B cell (primary cell): ENCODE data around the gene KCNC1. TPM values are rescaled to one million over a fixed set of nuclear protein-coding genes. Genes with fewer than 3 reads are reported as not detected.

Experiments
- ATAC-seq: fragments of 200-7000 bp; cut with Tn5 transposase; one replicate; pipeline ENCODE4 v1.10.0; 2021; ENCODE audit warnings: low read depth, mild to moderate bottlenecking, moderate number of reproducible peaks, moderate library complexity
- CTCF ChIA-PET: fragments of 350-600 bp; sonication (Branson Sonifier 250); formaldehyde crosslinking; loops from one replicate; lab custom pipeline; 2021; ENCODE audit warnings: antibody characterized with exemption, inconsistent platforms; lab: Charles Lee
- POLR2A ChIA-PET: fragments of 350-600 bp; sonication (Branson Sonifier 250); formaldehyde crosslinking; loops from one replicate; lab custom pipeline; 2021; ENCODE audit warnings: antibody characterized with exemption; lab: Charles Lee
- DNase-seq: peaks from one replicate; pipeline ENCODE4 v3.0.0; 2013
- H2AFZ ChIP-seq: 2 replicates; pipeline ENCODE4 v1.6.1; 2012; ENCODE audit warnings: mild to moderate bottlenecking, low read depth, low read length; ENCODE audit not compliant: insufficient read depth, poor library complexity, severe bottlenecking
- H3K27ac ChIP-seq, 2 donors: 1 replicate in 1 of 2; 2 replicates in 1 of 2; pipeline ENCODE4 v1.5.1; 2012 to 2013; ENCODE audit warnings: low read length in 2 of 2, mild to moderate bottlenecking in 2 of 2, moderate library complexity in 1 of 2
- H3K27me3 ChIP-seq, 4 experiments: fragments of 200-600 bp in 1 of 4; sonication (generic) in 1 of 4; replicated peaks in 1 of 4; 1 replicate in 2 of 4; 2 replicates in 2 of 4; pipeline versions ENCODE4 v1.6.1 to v1.7.0; 2013 to 2016; ENCODE audit warnings: low read length in 3 of 4, mild to moderate bottlenecking in 2 of 4, mixed read lengths in 1 of 4, moderate library complexity in 1 of 4; ENCODE audit not compliant: insufficient read depth in 4 of 4, control insufficient read depth in 3 of 4; ENCODE audit errors: control extremely low read depth in 1 of 4
- H3K36me3 ChIP-seq, 2 experiments: replicated peaks in 1 of 2; 1 replicate in 1 of 2; 2 replicates in 1 of 2; pipeline versions ENCODE4 v1.6.1 to v1.7.1; 2013; ENCODE audit warnings: low read length in 1 of 2; ENCODE audit not compliant: insufficient read depth in 2 of 2, control insufficient read depth in 1 of 2; ENCODE audit errors: control extremely low read depth in 1 of 2, extremely low read depth in 1 of 2
- H3K4me1 ChIP-seq, 2 donors: fragments of 200-600 bp in 1 of 2; sonication (generic) in 1 of 2; 1 replicate in 1 of 2; 2 replicates in 1 of 2; pipeline versions ENCODE4 v1.5.1 to v1.6.1; 2013 to 2017; ENCODE audit warnings: low read length in 2 of 2; ENCODE audit not compliant: control insufficient read depth in 2 of 2, insufficient read depth in 2 of 2
- H3K4me2 ChIP-seq: replicated peaks from 2 replicates; pipeline ENCODE3; 2012; ENCODE audit warnings: mild to moderate bottlenecking, low read depth, low read length; ENCODE audit not compliant: poor library complexity, severe bottlenecking
- H3K4me3 ChIP-seq, 5 experiments: fragments of 200-600 bp in 1 of 5; sonication (generic) in 1 of 5; 1 replicate in 3 of 5; 2 replicates in 2 of 5; pipeline versions ENCODE4 v1.5.1 to v1.7.0; 2011 to 2016; ENCODE audit warnings: low read length in 4 of 5, mild to moderate bottlenecking in 4 of 5, low read depth in 2 of 5, control low read depth in 1 of 5, moderate library complexity in 1 of 5; ENCODE audit not compliant: insufficient read depth in 1 of 5; ENCODE audit errors: control extremely low read depth in 1 of 5, extremely low read depth in 1 of 5
- H3K79me2 ChIP-seq: fragments of 200-600 bp; sonication (generic); one replicate; pipeline ENCODE4 v1.6.0; 2016; ENCODE audit warnings: low read length; ENCODE audit not compliant: control insufficient read depth, insufficient read depth
- H3K9ac ChIP-seq: fragments of 200-600 bp; sonication (generic); 2 replicates; pipeline ENCODE4 v1.6.1; 2017; ENCODE audit warnings: mild to moderate bottlenecking, low read length, moderate library complexity
- H3K9me3 ChIP-seq, 3 donors: one replicate each; pipeline versions ENCODE4 v1.6.1 to v1.7.1; 2013; ENCODE audit warnings: low read length in 2 of 3; ENCODE audit not compliant: control insufficient read depth in 2 of 3, insufficient read depth in 1 of 3; ENCODE audit errors: control extremely low read depth in 1 of 3
- H4K20me1 ChIP-seq: 2 replicates; pipeline ENCODE4 v1.6.0; 2012; ENCODE audit warnings: mild to moderate bottlenecking, low read length; ENCODE audit not compliant: insufficient read depth, control insufficient read depth, poor library complexity, severe bottlenecking
- H3K27ac Mint-ChIP-seq: one replicate; pipeline ENCODE4 v1.8.0; 2021; ENCODE audit warnings: mixed read lengths
- H3K27me3 Mint-ChIP-seq: one replicate; pipeline ENCODE4 v1.8.0; 2021; ENCODE audit warnings: mixed read lengths
- H3K4me1 Mint-ChIP-seq: one replicate; pipeline ENCODE4 v1.8.0; 2021; ENCODE audit warnings: mixed read lengths
- H3K4me3 Mint-ChIP-seq: one replicate; pipeline ENCODE4 v1.8.0; 2021; ENCODE audit warnings: mixed read lengths
- H3K9me3 Mint-ChIP-seq: one replicate; pipeline ENCODE4 v1.8.0; 2022; ENCODE audit warnings: mixed read lengths; ENCODE audit not compliant: insufficient read depth
- CTCF ChIP-seq: fragments of 200-600 bp; IDR thresholded peaks from one replicate; pipeline ENCODE4 v1.8.0; 2022; ENCODE audit warnings: antibody characterized with exemption, mild to moderate bottlenecking
- EZH2 ChIP-seq: IDR thresholded peaks from 2 replicates; pipeline ENCODE4 v1.6.1; 2012; ENCODE audit warnings: borderline replicate concordance, low read depth, mild to moderate bottlenecking, moderate library complexity, low read length; ENCODE audit not compliant: insufficient read depth, poor library complexity, severe bottlenecking
- WGBS: methylation state at CpG from one replicate; pipeline ENCODE4 v1.1.5; 2013; ENCODE audit warnings: missing lambda C conversion rate; ENCODE audit not compliant: insufficient coverage; 5-methylcytosine and 5-hydroxymethylcytosine counted together
- intact Hi-C: fragments of 100-400 bp; cut with micrococcal nuclease; formaldehyde crosslinking; loops from one replicate; pipeline ENCODE4 v1.10.0; 2022
- polyA plus RNA-seq: library from polyadenylated mRNA; depleted of rRNA; stranded (reverse); fragments of >200 nt; gene quantifications from 2 replicates; pipeline ENCODE4 v1.2.3, GENCODE V29; 2012
- total RNA-seq, 2 donors: library from RNA; stranded (reverse); fragments of 120-200 nt in 1 of 2; gene quantifications; 1 replicate in 1 of 2; 2 replicates in 1 of 2; pipeline versions ENCODE4 v1.2.3 to v1.2.4, GENCODE V29; 2013 to 2022

The KCNC1 gene
- total and polyA plus RNA-seq, 2 donors (not counting 1 experiment from before 2014, with no cell fraction given), result not detected

- Histone ChIP-seq H3K36me3 (no peaks in the 10 kb centered on the region), H3K9ac (no peak overlapping the region), H3K4me2 (no peak overlapping the region), H3K27ac (no peak overlapping the region), H2AFZ (no peak overlapping the region), H4K20me1 (no peaks in the 10 kb centered on the region), H3K27me3 (no peaks in the 10 kb centered on the region), H3K4me3 (no peak overlapping the region), H3K9me3 (no peaks in the 10 kb centered on the region), H3K79me2 (no peaks in the 10 kb centered on the region), H3K4me1 (no peaks in the 10 kb centered on the region)
- Mint-ChIP-seq H3K4me1 (no peaks in the 10 kb centered on the region), H3K9me3 (no peaks in the 10 kb centered on the region), H3K27me3 (no peaks in the 10 kb centered on the region), H3K27ac (no peak overlapping the region), H3K4me3 (no peak overlapping the region)
- intact Hi-C loops, result no loop called here
- CTCF ChIA-PET, result no interaction called here
- TF ChIP-seq EZH2, result no peak
- POLR2A ChIA-PET, result no interaction called here
- ATAC-seq, result no peak
- 100% methylated on average over 2 of the region's 5 CpGs for WGBS
- DNase-seq, result no peak
These were observed 92.4 kb downstream of the KCNC1 start for GRCh38 chr11:17827006-17827405.

- intact Hi-C loops, result no loop called here
- POLR2A ChIA-PET, result no interaction called here
- CTCF ChIA-PET, result no interaction called here
These were observed 93.8 kb downstream of the KCNC1 start for GRCh38 chr11:17828311-17828751.

More at GRCh38 chr11:17828311-17828751, 93.8 kb downstream of the KCNC1 start:
- no peak overlapping the region for H3K4me2 ChIP-seq
- no peaks in the 10 kb centered on the region for H3K79me2 ChIP-seq
- H3K27me3 Mint-ChIP-seq, result no peaks in the 10 kb centered on the region
- H4K20me1 ChIP-seq, result no peaks in the 10 kb centered on the region
- H3K4me3 Mint-ChIP-seq, result no peak overlapping the region
- H3K9me3 Mint-ChIP-seq, result no peaks in the 10 kb centered on the region
- DNase-seq, result no peak
- H3K27ac ChIP-seq, result no peak overlapping the region
- ATAC-seq, result no peak
- no peaks in the 10 kb centered on the region for H3K4me1 ChIP-seq
- no peak overlapping the region for H3K9ac ChIP-seq
- TF ChIP-seq EZH2, result no peak
- TF ChIP-seq CTCF, result no peak
- H3K9me3 ChIP-seq, result no peaks in the 10 kb centered on the region
- H3K27me3 ChIP-seq, result no peaks in the 10 kb centered on the region
- H2AFZ ChIP-seq, result no peak overlapping the region
- no peaks in the 10 kb centered on the region for H3K36me3 ChIP-seq
- 95% methylated on average over 3 of the region's 9 CpGs for WGBS
- no peaks in the 10 kb centered on the region for H3K4me1 Mint-ChIP-seq
- no peak overlapping the region for H3K27ac Mint-ChIP-seq
- H3K4me3 ChIP-seq, result no peak overlapping the region
